Measurements from ENCODE around the gene POLDIP3.
"Not testable (repeated sequence)": the region's sequence is repeated elsewhere in the genome, so short reads cannot be mapped to it uniquely, and the experiment has no call there.

The POLDIP3 gene

GRCh38 chr22:42582987-42583386 lies 31.7 kb downstream of the POLDIP3 start:
- DNase-seq = no peak

- peak; percentile 69 for DNase-seq
These were observed 32.6 kb downstream of the POLDIP3 start for GRCh38 chr22:42581762-42582716.

DNA sequence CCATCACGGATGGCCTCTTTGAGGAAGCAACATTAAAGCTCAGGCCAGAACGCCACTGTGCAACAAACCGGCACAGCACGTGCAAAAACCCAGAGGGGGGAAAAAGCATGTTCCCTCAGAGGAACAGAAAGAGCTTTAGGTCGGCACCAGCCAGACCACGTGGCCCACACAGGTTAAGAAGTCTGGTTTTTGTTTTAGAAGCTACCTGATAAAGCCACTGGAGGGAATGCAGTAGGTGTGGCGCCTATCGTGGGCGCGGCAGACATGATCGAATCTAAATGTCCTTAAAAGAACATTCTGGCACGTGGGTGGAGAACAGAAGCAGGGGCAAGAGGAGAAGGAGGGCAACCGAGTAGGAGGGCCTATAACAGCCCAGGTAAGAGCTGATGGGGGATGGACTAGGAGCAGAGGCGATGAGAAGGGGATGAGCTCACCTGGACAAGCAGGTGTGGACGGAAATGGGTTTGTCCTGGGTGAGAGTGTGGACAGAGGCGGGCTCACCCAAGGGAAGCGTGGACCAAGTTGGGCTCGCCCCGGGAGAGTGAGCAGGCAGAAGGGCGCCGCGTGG lies 33.4 kb downstream of the POLDIP3 start:
- DNase-seq = not testable (repeated sequence)

GRCh38 chr22:42580040-42580439 lies 34.6 kb downstream of the POLDIP3 start:
- DNase-seq = not testable (repeated sequence)

DNA sequence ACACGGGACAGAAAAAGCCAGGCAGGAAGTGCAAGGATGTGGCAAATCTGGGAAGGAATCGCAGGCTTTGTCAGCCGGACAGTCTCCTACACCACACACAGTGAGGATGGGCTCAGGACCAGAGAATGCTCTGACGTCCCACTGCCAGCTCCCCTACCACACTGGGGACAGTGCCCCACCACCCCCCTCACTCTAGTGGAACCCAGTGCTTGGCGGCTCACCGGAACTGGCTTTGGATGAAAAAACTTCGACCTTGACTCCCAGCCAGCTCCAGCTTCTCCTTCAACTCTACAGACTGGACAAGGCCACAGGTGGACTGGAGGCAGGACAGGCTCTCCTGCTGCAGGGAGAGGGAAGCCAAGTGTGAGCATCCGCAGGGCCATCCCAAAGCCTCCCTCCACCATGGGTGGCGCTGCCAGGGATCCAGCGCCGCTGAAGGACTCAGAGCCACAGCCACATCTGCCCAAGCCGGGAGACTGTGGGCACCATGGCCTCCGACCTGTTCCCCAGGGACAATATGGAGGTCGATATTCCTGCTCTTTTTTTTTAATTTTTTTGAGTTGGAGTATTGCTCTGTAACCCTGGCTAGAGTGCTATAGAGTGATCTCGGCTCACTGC lies 37.0 kb downstream of the POLDIP3 start:
- no peak for DNase-seq

GRCh38 chr22:42577141-42577540 lies 37.5 kb downstream of the POLDIP3 start:
- DNase-seq = not testable (repeated sequence)

GRCh38 chr22:42575996-42576574 lies 38.6 kb downstream of the POLDIP3 start:
- DNase-seq = not testable (repeated sequence)

GRCh38 chr22:42574468-42574867 lies 40.2 kb downstream of the POLDIP3 start:
- not testable (repeated sequence) for DNase-seq

GRCh38 chr22:42574046-42574445 lies 40.6 kb downstream of the POLDIP3 start:
- not testable (repeated sequence) for DNase-seq

GRCh38 chr22:42571068-42571467 lies 43.6 kb downstream of the POLDIP3 start:
- DNase-seq = not testable (repeated sequence)

DNA sequence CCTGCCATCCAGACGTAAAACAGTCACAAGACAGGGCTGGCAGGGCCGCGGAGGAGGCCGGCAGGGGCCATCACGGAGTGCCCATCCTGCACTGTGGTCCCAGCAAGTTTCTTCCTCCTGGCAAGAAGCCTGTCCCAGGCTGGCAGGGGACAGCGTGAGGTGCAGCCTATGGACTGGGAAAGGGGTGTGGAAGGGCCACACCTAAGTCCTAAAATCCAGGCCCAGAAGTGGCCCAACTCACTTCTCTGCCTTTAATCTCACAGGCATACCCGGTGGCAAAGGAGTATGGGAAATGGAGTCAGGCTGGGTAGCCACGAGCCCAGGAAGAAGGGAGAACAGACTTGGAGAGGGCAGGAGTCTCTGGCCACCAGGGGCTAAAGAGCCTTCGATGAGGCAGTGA lies 44.1 kb downstream of the POLDIP3 start:
- DNase-seq = not testable (repeated sequence)

GRCh38 chr22:42567950-42568349 lies 46.7 kb downstream of the POLDIP3 start:
- DNase-seq = not testable (repeated sequence)

DNA sequence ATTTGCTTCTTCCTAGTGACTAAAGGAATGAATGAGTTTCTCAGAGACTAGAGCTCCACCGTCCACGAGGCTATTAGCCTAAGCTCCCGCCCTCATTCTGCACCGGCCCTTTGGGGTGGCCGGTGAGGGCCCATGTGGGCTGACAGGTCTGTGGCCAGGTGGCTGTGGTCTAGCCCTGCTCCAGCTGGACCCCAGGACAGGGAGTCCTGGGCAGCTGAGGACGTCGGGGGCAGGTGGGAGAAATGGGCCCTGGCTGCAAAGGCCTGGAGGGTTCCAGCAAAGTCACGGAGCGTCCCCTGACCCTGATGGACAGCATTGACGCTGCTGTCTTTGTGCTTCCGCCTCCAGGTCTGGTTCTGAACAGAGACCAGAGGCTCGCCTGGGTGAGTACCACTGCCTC lies 48.7 kb downstream of the POLDIP3 start:
- DNase-seq = no peak

DNA sequence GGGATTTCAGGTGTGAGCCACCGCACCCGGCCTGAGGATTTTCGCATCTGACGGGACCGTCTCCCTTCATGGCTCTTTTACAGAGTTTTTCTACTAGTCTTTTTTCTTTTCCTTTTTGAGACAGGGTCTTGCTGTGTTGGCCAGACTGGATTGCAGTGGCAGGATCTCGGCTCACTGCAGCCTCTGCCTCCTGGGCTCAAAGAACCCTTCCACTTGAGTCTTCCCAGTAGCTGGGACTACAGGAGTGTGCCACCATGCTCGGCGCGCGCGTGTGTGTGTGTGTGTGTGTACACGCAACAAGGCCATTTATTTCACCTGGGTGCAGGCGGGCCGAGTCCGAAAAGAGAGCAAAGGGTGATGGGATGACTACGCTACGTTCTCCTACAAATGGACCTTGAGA lies 50.0 kb downstream of the POLDIP3 start:
- DNase-seq = no peak

- not testable (repeated sequence) for DNase-seq
These were observed 50.7 kb downstream of the POLDIP3 start for GRCh38 chr22:42563943-42564342.

DNA sequence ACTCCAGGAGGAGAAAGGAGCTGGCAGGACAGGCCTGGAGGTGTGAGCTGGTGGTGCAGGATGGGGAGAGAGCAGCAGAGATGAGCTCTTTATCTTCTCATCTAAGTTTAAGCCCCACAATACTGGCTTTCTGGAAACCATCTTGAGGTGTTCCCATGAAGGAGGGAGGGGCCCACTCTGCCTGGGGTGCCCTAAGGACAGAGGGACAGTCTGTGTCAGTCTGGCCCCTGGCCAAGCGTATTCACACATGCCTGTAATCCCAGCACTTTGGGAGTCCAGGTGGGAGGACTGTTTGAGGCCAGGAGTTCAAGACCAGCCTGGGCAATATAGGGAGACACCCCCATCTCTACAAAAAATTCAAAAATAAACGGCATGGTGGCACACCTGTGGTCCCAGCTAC lies 52.0 kb downstream of the POLDIP3 start:
- DNase-seq = no peak

- DNase-seq = no peak
These were observed 52.4 kb downstream of the POLDIP3 start for GRCh38 chr22:42562279-42562678.

GRCh38 chr22:42561856-42562255 lies 52.8 kb downstream of the POLDIP3 start:
- DNase-seq = no peak

- DNase-seq = no peak
These were observed 53.9 kb downstream of the POLDIP3 start for GRCh38 chr22:42560781-42561180.

GRCh38 chr22:42560381-42560780 lies 54.3 kb downstream of the POLDIP3 start:
- DNase-seq = no peak

DNA sequence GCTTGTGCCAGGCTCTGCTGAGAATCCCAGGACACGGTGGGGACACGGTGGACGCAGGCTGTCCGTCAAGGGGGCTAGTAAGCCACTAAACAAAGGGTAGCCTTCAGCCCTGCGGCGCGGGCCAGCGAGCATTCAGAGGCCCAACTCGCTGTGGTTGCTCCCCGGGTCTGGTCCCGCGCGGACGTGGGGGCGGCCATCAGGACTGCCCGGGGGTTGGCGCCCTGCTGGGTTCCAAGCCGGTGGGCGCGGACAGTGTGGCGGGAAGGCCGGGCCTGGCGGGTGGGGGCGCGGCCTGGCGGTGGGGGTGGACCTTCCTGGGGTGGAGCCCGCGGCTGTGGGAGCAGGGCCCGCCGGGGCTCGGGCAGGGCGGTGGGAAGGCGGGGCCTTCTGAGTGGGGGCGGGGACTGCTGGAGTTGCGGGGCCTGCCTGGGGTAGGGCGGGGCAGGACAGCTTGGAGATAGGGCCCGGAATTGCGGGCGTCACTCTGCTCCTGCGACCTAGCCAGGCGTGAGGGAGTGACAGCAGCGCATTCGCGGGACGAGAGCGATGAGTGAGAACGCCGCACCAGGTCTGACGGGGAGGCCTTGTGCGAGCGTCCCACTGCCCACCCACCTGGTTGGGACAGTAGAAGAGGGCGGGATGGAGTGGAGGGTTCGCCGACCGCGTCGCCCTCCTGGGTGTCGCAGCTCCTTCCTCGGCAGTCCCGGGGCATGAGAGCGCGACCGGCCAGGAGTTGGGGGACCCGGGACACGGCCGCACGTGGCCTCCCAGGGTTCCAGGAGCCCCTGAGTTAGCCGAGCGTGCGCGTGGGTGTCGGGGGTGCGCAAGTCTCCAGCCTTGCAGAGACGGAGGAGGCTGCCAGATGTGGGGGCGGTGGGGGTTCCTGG lies 61.0 kb downstream of the POLDIP3 start, which contains the start of gene SERHL2:
TSS of gene SERHL2 (plus strand) at position 482 of the 887 bp plus-strand sequence. CDS start at position 547, 65 bp downstream.
- peak; percentile 71 for DNase-seq

GRCh38 chr22:42552294-42552647 lies 62.4 kb downstream of the POLDIP3 start:
- DNase-seq = not testable (repeated sequence)

Measured in CD4-positive, alpha-beta T cell treated with Interleukin-4 for 4 hours (primary cell).